Uterus (tissue), 4 donors: ENCODE measurements around the gene CCT7. TPM values are rescaled to one million over a fixed set of nuclear protein-coding genes. Genes with fewer than 3 reads are reported as not detected.

Source experiments
- DNase-seq, 2 donors: peaks; one replicate each; pipeline ENCODE4 v3.0.0-alpha.2; 2019 to 2020
- H3K27ac ChIP-seq, 2 donors: fragments of 200-600 bp; sonication (generic); 1 replicate in 1 of 2; 2 replicates in 1 of 2; pipeline ENCODE4 v1.5.1; 2016 to 2018
- H3K27me3 ChIP-seq, 2 donors: fragments of 200-600 bp; sonication (generic); one replicate each; pipeline ENCODE4 v1.5.1; 2018 to 2019; ENCODE audit warnings: control low read depth in 1 of 2
- H3K36me3 ChIP-seq, 2 donors: fragments of 200-600 bp; sonication (generic); one replicate each; pipeline ENCODE4 v1.5.1; 2019; ENCODE audit warnings: control low read depth in 1 of 2
- H3K4me1 ChIP-seq, 2 donors: fragments of 200-600 bp; sonication (generic); one replicate each; pipeline ENCODE4 v1.5.1; 2018 to 2019; ENCODE audit warnings: control low read depth in 1 of 2
- H3K4me3 ChIP-seq, 2 donors: fragments of 200-600 bp; sonication (generic); 1 replicate in 1 of 2; 2 replicates in 1 of 2; pipeline ENCODE4 v1.5.1; 2018 to 2019; ENCODE audit warnings: mild to moderate bottlenecking in 1 of 2
- H3K9me3 ChIP-seq, 2 donors: fragments of 200-600 bp; sonication (generic); one replicate each; pipeline ENCODE4 v1.5.1; 2019; ENCODE audit warnings: control low read depth in 1 of 2
- POLR2A ChIP-seq, 2 donors: fragments of 450-650 bp; IDR thresholded peaks; one replicate each; pipeline ENCODE4 v1.6.1; 2016; ENCODE audit warnings: antibody characterized with exemption in 2 of 2, mild to moderate bottlenecking in 1 of 2, moderate library complexity in 1 of 2
- intact Hi-C: fragments of 100-400 bp; cut with DNase I; formaldehyde crosslinking; loops from one replicate; pipeline ENCODE4 v1.15.1; 2023; ENCODE audit warnings: low total_unique reads
- total RNA-seq, 4 donors: library from RNA; depleted of rRNA in 3 of 4; stranded (reverse); fragments of >200 nt in 3 of 4; gene quantifications; one replicate each; pipeline versions ENCODE4 v1.1.0 to v1.2.4, GENCODE V29; 2014 to 2023
- TF ChIP-seq, protein P1 (sequence below), 4 experiments: fragments of 200-600 bp in 2 of 4; fragments of 450-650 bp in 2 of 4; sonication (generic) in 2 of 4; IDR thresholded peaks; one replicate each; pipeline ENCODE4 v1.5.1; 2016 to 2019; ENCODE audit warnings: antibody characterized with exemption in 4 of 4, mild to moderate bottlenecking in 2 of 4, moderate library complexity in 1 of 4
- donor health status: DM: yes; HTN: yes; CAD: no.

Gene CCT7
- total RNA-seq, 4 donors from 2014 or later, result 118 to 269 (median 188) TPM

GRCh38 chr2:73263540-73264331 is 29.6 kb downstream of the CCT7 start:
- no peak for TF ChIP-seq POLR2A (IDR thresholded peaks at IDR 0.05)
- TF ChIP-seq, protein P1, sequence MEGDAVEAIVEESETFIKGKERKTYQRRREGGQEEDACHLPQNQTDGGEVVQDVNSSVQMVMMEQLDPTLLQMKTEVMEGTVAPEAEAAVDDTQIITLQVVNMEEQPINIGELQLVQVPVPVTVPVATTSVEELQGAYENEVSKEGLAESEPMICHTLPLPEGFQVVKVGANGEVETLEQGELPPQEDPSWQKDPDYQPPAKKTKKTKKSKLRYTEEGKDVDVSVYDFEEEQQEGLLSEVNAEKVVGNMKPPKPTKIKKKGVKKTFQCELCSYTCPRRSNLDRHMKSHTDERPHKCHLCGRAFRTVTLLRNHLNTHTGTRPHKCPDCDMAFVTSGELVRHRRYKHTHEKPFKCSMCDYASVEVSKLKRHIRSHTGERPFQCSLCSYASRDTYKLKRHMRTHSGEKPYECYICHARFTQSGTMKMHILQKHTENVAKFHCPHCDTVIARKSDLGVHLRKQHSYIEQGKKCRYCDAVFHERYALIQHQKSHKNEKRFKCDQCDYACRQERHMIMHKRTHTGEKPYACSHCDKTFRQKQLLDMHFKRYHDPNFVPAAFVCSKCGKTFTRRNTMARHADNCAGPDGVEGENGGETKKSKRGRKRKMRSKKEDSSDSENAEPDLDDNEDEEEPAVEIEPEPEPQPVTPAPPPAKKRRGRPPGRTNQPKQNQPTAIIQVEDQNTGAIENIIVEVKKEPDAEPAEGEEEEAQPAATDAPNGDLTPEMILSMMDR (IDR thresholded peaks at IDR 0.05), result no peak
- no peak for DNase-seq
- intact Hi-C loops, result no loop called here

DNA sequence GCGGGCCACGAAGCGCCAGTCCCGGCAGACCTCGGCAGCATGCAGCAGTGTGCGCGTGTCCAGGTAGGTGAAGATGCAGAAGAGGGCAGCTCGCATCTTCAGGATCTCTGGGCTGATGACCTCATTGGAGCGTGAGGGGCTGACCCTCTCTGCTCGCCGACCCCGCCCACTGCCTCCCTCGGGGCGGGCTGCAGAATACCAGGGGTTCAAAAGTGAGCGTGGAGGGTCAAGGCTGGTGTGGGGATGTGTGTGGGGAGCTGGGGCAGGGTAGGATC is 30.2 kb downstream of the CCT7 start:
- TF ChIP-seq, protein P1 (IDR thresholded peaks at IDR 0.05), result no peak
- no peak for TF ChIP-seq POLR2A (IDR thresholded peaks at IDR 0.05)
- no peak overlapping the region for H3K4me3 ChIP-seq
- DNase-seq, result no peak
- no peaks in the 10 kb centered on the region for H3K36me3 ChIP-seq
- peaks cover 0 to 1% of the 10 kb centered on the region in 2 donors for H3K4me1 ChIP-seq
- no peaks in the 10 kb centered on the region for H3K27me3 ChIP-seq
- H3K9me3 ChIP-seq, result no peaks in the 10 kb centered on the region
- intact Hi-C loops, result no loop called here
- no peak overlapping the region for H3K27ac ChIP-seq

More at GRCh38 chr2:73263540-73264331, 29.6 kb downstream of the CCT7 start:
- no peaks in the 10 kb centered on the region for H3K27me3 ChIP-seq
- H3K27ac ChIP-seq, result no peak overlapping the region
- no peaks in the 10 kb centered on the region for H3K36me3 ChIP-seq
- no peaks in the 10 kb centered on the region for H3K9me3 ChIP-seq
- H3K4me1 ChIP-seq, result no peaks in the 10 kb centered on the region
- no peak overlapping the region for H3K4me3 ChIP-seq

DNA sequence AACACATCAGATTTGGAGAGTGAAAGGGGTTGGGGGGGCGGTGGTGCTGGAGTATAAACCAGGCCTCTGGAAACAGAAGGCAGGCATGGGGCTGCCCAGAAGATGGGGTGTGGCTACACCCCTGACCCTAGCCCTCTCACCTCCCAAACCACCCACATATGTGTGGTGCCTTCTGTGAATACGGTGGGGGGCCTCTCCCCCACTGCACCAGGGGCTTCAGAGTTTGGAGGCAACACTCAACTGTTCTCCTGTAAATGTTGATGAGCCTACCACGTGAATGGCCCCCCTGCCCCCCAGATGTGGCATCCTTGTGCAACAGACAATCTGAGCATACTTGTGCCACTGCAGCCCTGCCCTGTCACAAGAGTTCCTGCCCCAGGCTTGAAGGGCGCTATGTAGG is 30.7 kb downstream of the CCT7 start:
- Histone ChIP-seq H3K4me3 (no peak overlapping the region), H3K36me3 (no peaks in the 10 kb centered on the region), H3K27me3 (no peaks in the 10 kb centered on the region), H3K4me1 (peaks cover 0 to 3% of the 10 kb centered on the region in 2 donors), H3K27ac (no peak overlapping the region), H3K9me3 (no peaks in the 10 kb centered on the region)
- intact Hi-C loops, result no loop called here
- DNase-seq, result no peak
- TF ChIP-seq, protein P1 (IDR thresholded peaks at IDR 0.05), result no peak
- TF ChIP-seq POLR2A (IDR thresholded peaks at IDR 0.05), result no peak

DNA sequence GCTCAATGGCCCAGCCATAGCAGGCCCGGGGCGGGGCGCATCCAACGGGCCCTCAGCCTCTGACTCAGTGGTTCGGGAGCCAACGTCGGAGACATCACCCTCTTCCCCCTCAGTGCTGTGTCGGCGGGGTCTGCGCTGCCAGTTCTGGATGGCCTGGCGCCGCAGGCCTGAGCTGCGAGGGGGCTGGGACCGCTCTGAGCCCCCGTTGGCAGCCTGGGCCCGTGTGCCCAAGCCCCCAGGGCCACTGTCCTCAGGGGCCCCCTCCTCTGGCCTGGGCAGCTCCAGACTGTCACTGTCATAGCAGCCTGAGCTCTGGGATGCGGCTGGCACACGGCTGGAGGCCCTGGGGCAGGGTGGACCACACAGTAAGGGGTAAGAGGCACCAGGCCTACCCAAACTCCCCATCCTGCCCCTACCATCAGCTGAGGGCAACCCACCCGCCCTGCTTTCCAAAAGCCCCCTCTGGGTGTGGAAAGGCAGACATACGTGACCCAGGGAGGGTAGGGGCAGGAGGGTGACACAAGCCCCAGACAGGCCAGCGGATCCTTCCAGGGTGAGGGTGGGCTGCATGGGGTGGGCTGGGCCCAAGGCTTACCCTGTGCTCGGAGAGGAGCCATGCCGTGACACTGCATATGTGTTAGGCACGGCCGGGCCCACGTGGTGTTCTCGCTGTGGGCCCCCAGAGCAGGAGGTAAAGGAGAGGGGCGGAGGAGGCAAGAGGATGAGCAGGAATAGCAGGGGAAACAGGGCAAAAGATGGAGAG is 31.4 kb downstream of the CCT7 start:
- no peak for DNase-seq
- H3K27me3 ChIP-seq, result no peaks in the 10 kb centered on the region
- intact Hi-C loops, result no loop called here
- peaks cover 0 to 3% of the 10 kb centered on the region in 2 donors for H3K4me1 ChIP-seq
- H3K36me3 ChIP-seq, result no peaks in the 10 kb centered on the region
- TF ChIP-seq, protein P1 (IDR thresholded peaks at IDR 0.05), result no peak
- no peak for TF ChIP-seq POLR2A (IDR thresholded peaks at IDR 0.05)
- H3K4me3 ChIP-seq, result no peak overlapping the region
- H3K9me3 ChIP-seq, result no peaks in the 10 kb centered on the region
- H3K27ac ChIP-seq, result no peak overlapping the region
